AG04450 (cell line): ENCODE data around the gene CTTN. TPM values are rescaled to one million over a fixed set of nuclear protein-coding genes. Genes with fewer than 3 reads are reported as not detected.

Source experiments
- CTCF ChIA-PET: fragments of 300-600, 350-600 bp; formaldehyde crosslinking; extraction: SDS; loops from one replicate; lab custom pipeline; 2022; ENCODE audit warnings: antibody characterized with exemption, inconsistent platforms; lab: Charles Lee
- POLR2A ChIA-PET: fragments of 350-600 bp; formaldehyde crosslinking; extraction: SDS; loops from one replicate; lab custom pipeline; 2021; ENCODE audit warnings: antibody characterized with exemption, inconsistent platforms; lab: Yijun Ruan, JAX
- DNase-seq: peaks from one replicate; pipeline ENCODE4 v3.0.0-alpha.2; 2011; ENCODE audit warnings: low read depth, low spot score
- H3K27ac ChIP-seq: one replicate; pipeline ENCODE4 v1.5.1; 2012; ENCODE audit warnings: low read depth, low read length, control low read depth
- H3K27me3 ChIP-seq: one replicate; pipeline ENCODE4 v1.6.0; 2012; ENCODE audit warnings: low read length; ENCODE audit not compliant: control insufficient read depth, insufficient read depth
- H3K4me3 ChIP-seq: 2 replicates; pipeline ENCODE4 v1.5.1; 2011; ENCODE audit warnings: mild to moderate bottlenecking, low read depth, low read length, control low read depth
- H3K9me3 ChIP-seq: 2 replicates; pipeline ENCODE4 v1.5.1; 2012; ENCODE audit warnings: low read length; ENCODE audit not compliant: control insufficient read depth, insufficient read depth
- CTCF ChIP-seq: IDR thresholded peaks from 2 replicates; pipeline ENCODE4 v1.5.1; 2011; ENCODE audit warnings: low read depth, low read length, control low read depth, inconsistent platforms
- polyA plus RNA-seq: library from polyadenylated mRNA; depleted of rRNA; stranded (reverse); fragments of >200 nt; gene quantifications from 2 replicates; pipeline ENCODE4 v1.2.3, GENCODE V29; 2011

CTTN gene
- polyA plus RNA-seq, 1 experiment, result 180 TPM

GRCh38 chr11:70481625-70482528 is 83.5 kb downstream of the CTTN start:
- H3K27me3 ChIP-seq, result peaks cover 9% of the 10 kb centered on the region
- DNase-seq, result no peak
- H3K27ac ChIP-seq, result no peak overlapping the region
- ChIA-PET CTCF (interaction anchor here (0.5 kb wide), 1 partner anchor 31 kb away, joined by 3 read pairs; no protein-coding TSS in a partner anchor), POLR2A (no interaction called here)
- peaks cover 14% of the 10 kb centered on the region for H3K9me3 ChIP-seq
- TF ChIP-seq CTCF, result no peak
- no peak overlapping the region for H3K4me3 ChIP-seq

- Histone ChIP-seq H3K9me3 (peaks cover 18% of the 10 kb centered on the region), H3K27me3 (peaks cover 6% of the 10 kb centered on the region), H3K4me3 (no peak overlapping the region), H3K27ac (no peak overlapping the region)
- CTCF ChIA-PET, result interaction anchor here (0.5 to 0.7 kb wide), 2 partner anchors 14 to 31 kb away, joined by 3 to 5 read pairs; no protein-coding TSS in a partner anchor
- DNase-seq, result no peak
- POLR2A ChIA-PET, result no interaction called here
- no peak for TF ChIP-seq CTCF
Measured at GRCh38 chr11:70482529-70482917, 84.2 kb downstream of the CTTN start.

- TF ChIP-seq CTCF, result peak; percentile 42
- peak; percentile 7 for DNase-seq
- Histone ChIP-seq H3K4me3 (no peak overlapping the region), H3K9me3 (peaks cover 24% of the 10 kb centered on the region), H3K27ac (no peak overlapping the region), H3K27me3 (peaks cover 3% of the 10 kb centered on the region)
- POLR2A ChIA-PET, result no interaction called here
- CTCF ChIA-PET, result interaction anchor here (0.7 to 1.6 kb wide), 3 partner anchors 15 to 286 kb away, joined by 3 to 5 read pairs (median 4); no protein-coding TSS in a partner anchor
Measured at GRCh38 chr11:70483077-70483861, 84.9 kb downstream of the CTTN start.

DNA sequence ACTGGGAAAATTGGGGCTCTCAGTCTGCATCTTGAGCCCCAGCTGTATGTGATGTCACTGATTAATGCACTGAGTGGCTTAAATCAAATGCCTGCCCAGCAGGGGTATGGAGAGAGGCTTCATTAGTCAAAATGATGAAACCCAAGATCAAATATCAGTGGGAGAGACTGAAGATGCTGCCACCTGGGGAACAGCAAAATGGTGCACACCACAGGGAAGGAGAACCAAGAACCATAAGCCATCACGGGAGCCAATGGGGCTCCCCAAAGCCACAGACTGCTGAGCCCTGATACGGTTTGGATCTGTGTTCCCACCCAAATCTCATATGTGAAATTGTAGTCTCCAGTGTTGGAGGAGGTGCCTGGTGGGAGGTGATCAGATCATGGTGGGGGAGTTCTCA is 85.6 kb downstream of the CTTN start:
- CTCF ChIA-PET, result interaction anchor here (0.7 to 1.6 kb wide), 2 partner anchors 17 to 285 kb away, joined by 3 to 4 read pairs; no protein-coding TSS in a partner anchor
- Histone ChIP-seq H3K9me3 (peaks cover 29% of the 10 kb centered on the region), H3K27me3 (no peaks in the 10 kb centered on the region), H3K27ac (no peak overlapping the region), H3K4me3 (no peak overlapping the region)
- TF ChIP-seq CTCF, result no peak
- POLR2A ChIA-PET, result no interaction called here
- DNase-seq, result no peak
